Measurements from ENCODE around the gene SLC34A1. TPM values are rescaled to one million over a fixed set of nuclear protein-coding genes. Genes with fewer than 3 reads are reported as not detected.
"Not testable (repeated sequence)": the region's sequence is repeated elsewhere in the genome, so short reads cannot be mapped to it uniquely, and the experiment has no call there.

SLC34A1 gene
- total RNA-seq, 5 donors from 2014 or later (not counting 1 experiment from before 2014, with no cell fraction given): 0.13 to 0.18 (median 0.16) TPM; not detected in 2

DNA sequence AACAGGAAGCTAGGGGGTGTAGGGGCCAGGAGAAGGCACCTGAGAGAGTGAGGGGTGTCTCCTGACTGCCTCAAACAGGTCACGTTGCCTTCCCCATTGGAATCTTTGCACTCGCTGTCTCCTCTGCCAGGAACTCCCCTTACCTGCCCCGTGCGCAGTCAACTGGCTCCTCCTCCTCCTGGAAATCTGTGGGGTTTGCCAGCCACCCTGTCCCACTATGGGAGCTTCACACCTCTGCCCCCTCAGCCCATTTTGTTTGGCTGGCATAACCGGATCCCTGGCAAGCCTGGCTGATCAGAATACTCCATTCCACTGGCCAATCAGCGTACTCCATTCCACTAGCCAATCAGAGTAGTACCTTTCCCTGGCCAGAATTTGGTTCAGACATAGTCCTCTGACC, 10.4 kb upstream of the SLC34A1 start:
- no peaks in the 10 kb centered on the region for H3K9me3 ChIP-seq
- WGBS (ENCODE audit: insufficient coverage): 78% methylated on average over 5 of the region's 6 CpGs
- peaks cover 15% of the 10 kb centered on the region for H3K36me3 Mint-ChIP-seq
- no peaks in the 10 kb centered on the region for H3K27me3 Mint-ChIP-seq
- ChIA-PET CTCF (interaction anchor here in 1 of 2 donors (0.8 to 2.5 kb wide), 2 partner anchors 10 to 16 kb away, joined by 3 to 23 read pairs; no protein-coding TSS in a partner anchor), POLR2A (no interaction called here)
- peak overlapping the region; percentile 63 for H3K27ac ChIP-seq (ENCODE audit: low read length)
- peak overlapping the region; percentile 95 to 96 for H3K27ac Mint-ChIP-seq
- peaks cover 32 to 93% of the 10 kb centered on the region in 2 experiments for H3K4me1 ChIP-seq (ENCODE audit: control insufficient read depth in 1 of 2, extremely low read depth in 1 of 2, insufficient read depth in 2 of 2, low read length in 2 of 2)
- peaks cover 55 to 70% (median 67%) of the 10 kb centered on the region in 3 donors for H3K4me1 Mint-ChIP-seq
- no peak for DNase-seq
- peak overlapping the region in 2 of 3 donors; percentile 67 to 74 for H3K4me3 Mint-ChIP-seq
- no peaks in the 10 kb centered on the region for H3K27me3 ChIP-seq (replicated peaks in 1 of 2; ENCODE audit: control insufficient read depth in 2 of 2, extremely low read depth in 1 of 2, insufficient read depth in 2 of 2, low read length in 1 of 2)
- no peaks in the 10 kb centered on the region for H3K9me3 Mint-ChIP-seq
- peaks cover 2 to 44% of the 10 kb centered on the region in 2 donors for H3K36me3 ChIP-seq (ENCODE audit: control insufficient read depth in 2 of 2, extremely low read depth in 1 of 2, insufficient read depth in 1 of 2, low read length in 1 of 2)
- peak overlapping the region in 1 of 2 donors; percentile 10 for H3K4me3 ChIP-seq (ENCODE audit: control insufficient read depth in 1 of 2, extremely low read depth in 1 of 2, low read length in 1 of 2)
- ATAC-seq (replicated peaks in 1 of 4): no peak

DNA sequence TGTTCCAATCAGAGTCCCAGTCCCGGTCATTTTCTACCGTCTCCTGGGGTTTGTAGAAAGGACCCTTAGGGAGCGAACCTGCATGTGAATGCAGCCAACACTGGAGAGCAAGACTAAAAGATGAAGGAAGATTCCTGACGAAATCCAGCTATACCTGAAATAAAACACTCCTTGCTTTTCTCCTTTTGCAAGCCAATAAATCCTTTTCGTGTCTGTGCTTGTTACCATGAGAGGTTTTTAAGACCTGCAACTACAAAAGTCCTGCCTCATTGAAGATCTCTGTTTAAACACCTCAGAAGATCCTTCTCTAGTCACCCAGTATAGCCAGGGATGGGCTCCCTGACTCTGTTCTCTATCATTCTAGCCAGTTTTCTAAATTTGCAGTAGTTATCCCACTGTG, 10.0 kb upstream of the SLC34A1 start:
- Histone ChIP-seq H3K36me3 (ENCODE audit: control insufficient read depth in 2 of 2, extremely low read depth in 1 of 2, insufficient read depth in 1 of 2, low read length in 1 of 2) (peaks cover 0 to 40% of the 10 kb centered on the region in 2 donors), H3K4me1 (ENCODE audit: control insufficient read depth in 1 of 2, extremely low read depth in 1 of 2, insufficient read depth in 2 of 2, low read length in 2 of 2) (peaks cover 30 to 93% of the 10 kb centered on the region in 2 experiments), H3K27ac (ENCODE audit: low read length) (peak overlapping the region; percentile 63), H3K9me3 (no peaks in the 10 kb centered on the region), H3K27me3 (replicated peaks in 1 of 2; ENCODE audit: control insufficient read depth in 2 of 2, extremely low read depth in 1 of 2, insufficient read depth in 2 of 2, low read length in 1 of 2) (no peaks in the 10 kb centered on the region), H3K4me3 (ENCODE audit: control insufficient read depth in 1 of 2, extremely low read depth in 1 of 2, low read length in 1 of 2) (no peak overlapping the region)
- DNase-seq: no peak
- ChIA-PET POLR2A (no interaction called here), CTCF (interaction anchor here in 1 of 2 donors (2.5 kb wide), 1 partner anchor 16 kb away, joined by 23 read pairs; no protein-coding TSS in a partner anchor)
- 88% methylated on average over 5 of the region's 5 CpGs for WGBS (ENCODE audit: insufficient coverage)
- H3K4me1 Mint-ChIP-seq: peaks cover 53 to 70% (median 67%) of the 10 kb centered on the region in 3 donors
- no peaks in the 10 kb centered on the region for H3K27me3 Mint-ChIP-seq
- H3K36me3 Mint-ChIP-seq: peaks cover 11% of the 10 kb centered on the region
- H3K27ac Mint-ChIP-seq: peak overlapping the region; percentile 95 to 96
- no peak for ATAC-seq (replicated peaks in 1 of 4)
- H3K9me3 Mint-ChIP-seq: no peaks in the 10 kb centered on the region
- peak overlapping the region in 2 of 3 donors; percentile 67 to 74 for H3K4me3 Mint-ChIP-seq

DNA sequence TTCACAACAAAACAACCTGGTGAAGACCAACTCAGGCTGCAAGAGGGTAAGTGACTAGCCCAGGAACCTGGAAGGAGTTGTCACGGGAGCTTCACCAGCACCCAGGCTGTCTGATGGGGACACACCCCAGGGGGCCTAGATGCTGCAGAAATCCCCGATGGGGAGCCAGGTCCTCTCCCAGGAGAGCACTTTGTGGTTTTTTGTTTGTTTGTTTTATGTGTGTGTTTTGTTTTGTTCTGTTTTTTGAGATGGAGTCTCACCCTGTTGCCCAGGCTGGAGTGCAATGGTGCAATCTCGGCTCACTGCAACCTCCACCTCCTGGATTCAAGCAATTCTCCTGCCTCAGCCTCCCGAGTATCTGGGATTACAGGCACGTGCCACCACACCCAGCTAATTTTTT, 8.7 kb upstream of the SLC34A1 start:
- not testable (repeated sequence) for H3K4me3 ChIP-seq (ENCODE audit: control insufficient read depth in 1 of 2, extremely low read depth in 1 of 2, low read length in 1 of 2); H3K9me3 Mint-ChIP-seq; DNase-seq; H3K27me3 ChIP-seq (replicated peaks in 1 of 2; ENCODE audit: control insufficient read depth in 2 of 2, extremely low read depth in 1 of 2, insufficient read depth in 2 of 2, low read length in 1 of 2); H3K9me3 ChIP-seq; ATAC-seq (replicated peaks in 1 of 4); H3K36me3 Mint-ChIP-seq; H3K27me3 Mint-ChIP-seq; H3K4me3 Mint-ChIP-seq
- 83% methylated on average over 2 of the region's 5 CpGs for WGBS (ENCODE audit: insufficient coverage)
- peak overlapping the region; percentile 95 to 96 for H3K27ac Mint-ChIP-seq
- ChIA-PET CTCF (interaction anchor here in 1 of 2 donors (0.5 kb wide), 1 partner anchor 14 kb away, joined by 3 read pairs; no protein-coding TSS in a partner anchor), POLR2A (interaction anchor here in 1 of 2 donors (0.6 kb wide), 1 partner anchor 236 kb away, joined by 11 read pairs; no protein-coding TSS in a partner anchor)
- Histone ChIP-seq H3K36me3 (ENCODE audit: control insufficient read depth in 2 of 2, extremely low read depth in 1 of 2, insufficient read depth in 1 of 2, low read length in 1 of 2) (peaks cover 0 to 28% of the 10 kb centered on the region in 2 donors), H3K27ac (ENCODE audit: low read length) (peak overlapping the region; percentile 61), H3K4me1 (ENCODE audit: control insufficient read depth in 1 of 2, extremely low read depth in 1 of 2, insufficient read depth in 2 of 2, low read length in 2 of 2) (peaks cover 28 to 82% of the 10 kb centered on the region in 2 experiments)
- peaks cover 59 to 65% (median 65%) of the 10 kb centered on the region in 3 donors for H3K4me1 Mint-ChIP-seq

DNA sequence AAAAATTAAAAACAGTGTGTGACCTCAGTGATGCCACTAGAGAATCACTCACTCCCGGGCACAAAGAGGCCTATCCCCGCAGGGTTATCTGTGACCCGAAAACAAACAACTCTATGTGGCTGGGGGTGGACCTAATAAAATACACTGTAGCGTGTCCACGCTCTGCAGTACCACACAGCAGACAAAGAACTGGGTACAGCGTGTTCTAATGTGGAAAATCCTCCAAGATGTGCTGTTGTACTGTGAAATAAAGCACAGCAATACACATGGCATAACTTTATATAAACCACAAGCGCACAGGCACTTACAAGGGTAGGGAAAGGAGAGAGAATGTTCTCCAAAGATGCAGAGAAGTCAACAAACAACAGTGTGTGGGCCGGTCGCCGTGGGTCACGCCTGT, 8.1 kb upstream of the SLC34A1 start:
- peaks cover 0 to 24% of the 10 kb centered on the region in 2 donors for H3K36me3 ChIP-seq (ENCODE audit: control insufficient read depth in 2 of 2, extremely low read depth in 1 of 2, insufficient read depth in 1 of 2, low read length in 1 of 2)
- H3K27ac Mint-ChIP-seq: peak overlapping the region; percentile 84 to 96
- ChIA-PET POLR2A (no interaction called here), CTCF (no interaction called here)
- no peaks in the 10 kb centered on the region for H3K27me3 Mint-ChIP-seq
- peak overlapping the region; percentile 34 for H3K27ac ChIP-seq (ENCODE audit: low read length)
- WGBS (ENCODE audit: insufficient coverage): 89% methylated on average over 3 of the region's 11 CpGs
- H3K4me1 ChIP-seq (ENCODE audit: control insufficient read depth in 1 of 2, extremely low read depth in 1 of 2, insufficient read depth in 2 of 2, low read length in 2 of 2): peaks cover 26 to 77% of the 10 kb centered on the region in 2 experiments
- H3K27me3 ChIP-seq (replicated peaks in 1 of 2; ENCODE audit: control insufficient read depth in 2 of 2, extremely low read depth in 1 of 2, insufficient read depth in 2 of 2, low read length in 1 of 2): no peaks in the 10 kb centered on the region
- no peak overlapping the region for H3K4me3 ChIP-seq (ENCODE audit: control insufficient read depth in 1 of 2, extremely low read depth in 1 of 2, low read length in 1 of 2)
- DNase-seq: no peak
- ATAC-seq (replicated peaks in 1 of 4): no peak
- H3K9me3 Mint-ChIP-seq: no peaks in the 10 kb centered on the region
- H3K36me3 Mint-ChIP-seq: peaks cover 7% of the 10 kb centered on the region
- H3K9me3 ChIP-seq: no peaks in the 10 kb centered on the region
- peaks cover 59 to 65% (median 65%) of the 10 kb centered on the region in 3 donors for H3K4me1 Mint-ChIP-seq
- no peak overlapping the region for H3K4me3 Mint-ChIP-seq

DNA sequence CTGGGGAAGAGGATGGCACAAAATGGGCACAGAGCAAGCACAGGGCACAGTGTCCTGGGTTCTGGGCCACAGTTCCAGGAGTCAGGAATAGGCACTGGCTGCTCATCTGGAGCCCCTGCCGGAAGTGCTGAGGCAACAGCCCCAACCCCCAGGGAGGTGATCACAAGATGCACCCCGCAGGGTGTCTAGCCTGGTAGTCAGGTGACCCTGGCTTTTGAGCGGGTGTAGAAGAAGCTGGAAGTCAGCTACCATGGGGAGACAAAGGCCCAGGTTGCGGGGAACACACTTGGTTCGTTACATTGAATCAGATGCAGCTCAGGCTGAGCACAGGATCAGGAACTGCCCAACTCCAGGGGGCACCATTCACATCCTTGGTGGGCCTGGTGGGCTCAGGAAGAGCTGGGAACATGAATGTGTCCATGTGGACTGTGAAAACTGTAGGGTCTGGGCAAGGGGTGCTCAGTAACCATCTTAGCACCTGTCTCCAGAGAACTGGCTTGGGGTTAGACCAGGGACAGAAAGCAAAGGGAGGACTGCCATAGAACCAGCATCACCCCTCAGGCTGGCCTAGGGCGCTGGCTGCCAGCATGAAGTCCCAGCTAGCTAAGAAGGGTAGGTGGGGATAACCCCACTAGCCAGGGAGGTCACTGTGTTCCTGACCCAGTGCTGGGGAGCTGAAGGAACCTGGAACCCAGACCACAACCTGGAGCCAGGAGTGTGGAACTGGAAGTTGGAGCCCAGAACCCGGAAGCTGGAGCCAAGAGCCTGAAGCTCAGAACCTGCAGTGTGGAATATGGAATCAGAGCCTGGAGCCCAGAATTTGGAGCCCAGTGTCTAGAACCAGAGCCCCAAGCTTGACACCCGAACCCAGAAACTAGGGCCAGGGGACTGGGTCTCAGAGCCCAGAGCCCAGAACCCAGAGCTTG, 6.1 kb upstream of the SLC34A1 start:
- Histone ChIP-seq H3K4me3 (ENCODE audit: control insufficient read depth in 1 of 2, extremely low read depth in 1 of 2, low read length in 1 of 2) (no peak overlapping the region), H3K36me3 (ENCODE audit: control insufficient read depth in 2 of 2, extremely low read depth in 1 of 2, insufficient read depth in 1 of 2, low read length in 1 of 2) (peaks cover 0 to 11% of the 10 kb centered on the region in 2 donors), H3K27ac (ENCODE audit: low read length) (peak overlapping the region; percentile 31), H3K4me1 (ENCODE audit: control insufficient read depth in 1 of 2, extremely low read depth in 1 of 2, insufficient read depth in 2 of 2, low read length in 2 of 2) (peaks cover 10 to 67% of the 10 kb centered on the region in 2 experiments), H3K27me3 (replicated peaks in 1 of 2; ENCODE audit: control insufficient read depth in 2 of 2, extremely low read depth in 1 of 2, insufficient read depth in 2 of 2, low read length in 1 of 2) (no peaks in the 10 kb centered on the region), H3K9me3 (no peaks in the 10 kb centered on the region)
- Mint-ChIP-seq H3K9me3 (no peaks in the 10 kb centered on the region), H3K36me3 (peaks cover 3% of the 10 kb centered on the region), H3K27me3 (no peaks in the 10 kb centered on the region), H3K4me1 (peaks cover 55 to 58% (median 57%) of the 10 kb centered on the region in 3 donors), H3K27ac (peak overlapping the region; percentile 74 to 96), H3K4me3 (no peak overlapping the region)
- WGBS (ENCODE audit: insufficient coverage): 99% methylated on average over 7 of the region's 8 CpGs
- DNase-seq (no peak), ATAC-seq (replicated peaks in 1 of 4) (no peak)
- ChIA-PET CTCF (interaction anchor here (0.7 to 2.2 kb wide), 6 partner anchors 8 to 124 kb away, joined by 3 to 8 read pairs (median 5); no protein-coding TSS in a partner anchor), POLR2A (interaction anchor here in 1 of 2 donors (0.7 kb wide), 1 partner anchor 50 kb away, joined by 3 read pairs; no protein-coding TSS in a partner anchor)

Data from T-cell (primary cell).